WTC11 (cell line): ENCODE measurements around the gene PHACTR2. TPM values are rescaled to one million over a fixed set of nuclear protein-coding genes. Genes with fewer than 3 reads are reported as not detected.

ENCODE experiments used
- ATAC-seq: fragments of 200-7000 bp; cut with Tn5 transposase; 2 replicates; pipeline ENCODE4 v1.10.0; 2021; ENCODE audit warnings: mild to moderate bottlenecking, moderate library complexity
- CTCF ChIA-PET: fragments of 300-600 bp; sonication (Branson Sonifier 250); formaldehyde crosslinking; loops from one replicate; lab custom pipeline; 2021; ENCODE audit warnings: antibody characterized with exemption; lab: Charles Lee
- POLR2A ChIA-PET: fragments of 350-600 bp; sonication (Branson Sonifier 250); formaldehyde crosslinking; loops from one replicate; lab custom pipeline; 2021; ENCODE audit warnings: antibody characterized with exemption; lab: Charles Lee
- DNase-seq: peaks from one replicate; pipeline ENCODE4 v3.0.0; 2021; ENCODE audit warnings: low spot score
- H3K27ac Mint-ChIP-seq: 2 replicates; pipeline ENCODE4 v1.8.0; 2021; ENCODE audit warnings: mixed read lengths
- H3K27me3 Mint-ChIP-seq: 2 replicates; pipeline ENCODE4 v1.8.0; 2021; ENCODE audit warnings: low read depth, mild to moderate bottlenecking, moderate library complexity, mixed read lengths
- H3K36me3 Mint-ChIP-seq: 2 replicates; pipeline ENCODE4 v1.8.0; 2021; ENCODE audit warnings: mixed read lengths
- H3K4me1 Mint-ChIP-seq: 2 replicates; pipeline ENCODE4 v1.8.0; 2022; ENCODE audit warnings: mixed read lengths
- H3K4me3 Mint-ChIP-seq: 2 replicates; pipeline ENCODE4 v1.8.0; 2021; ENCODE audit warnings: mild to moderate bottlenecking, moderate library complexity, mixed read lengths
- H3K9me3 Mint-ChIP-seq: 2 replicates; pipeline ENCODE4 v1.8.0; 2021; ENCODE audit warnings: mixed read lengths
- E2F4 ChIP-seq: sonication (generic); formaldehyde crosslinking; IDR thresholded peaks from 2 replicates; pipeline ENCODE4 v1.8.1; 2022; ENCODE audit warnings: low read depth, mild to moderate bottlenecking, moderate library complexity, missing genetic modification reagents, borderline replicate concordance
- GABPB1 ChIP-seq: sonication (generic); formaldehyde crosslinking; IDR thresholded peaks from 2 replicates; pipeline ENCODE4 v1.8.1; 2023; ENCODE audit warnings: mild to moderate bottlenecking, missing genetic modification reagents
- MLX ChIP-seq: sonication (generic); formaldehyde crosslinking; IDR thresholded peaks from 2 replicates; pipeline ENCODE4 v1.8.1; 2023; ENCODE audit warnings: mild to moderate bottlenecking, missing genetic modification reagents, moderate library complexity
- NFE2L1 ChIP-seq: sonication (generic); formaldehyde crosslinking; IDR thresholded peaks from 2 replicates; pipeline ENCODE4 v1.8.1; 2023; ENCODE audit warnings: missing genetic modification reagents
- NR1H2 ChIP-seq: sonication (generic); formaldehyde crosslinking; IDR thresholded peaks from 2 replicates; pipeline ENCODE4 v1.9.0; 2021; ENCODE audit warnings: mild to moderate bottlenecking, moderate library complexity, missing genetic modification reagents
- NR3C1 ChIP-seq: sonication (generic); formaldehyde crosslinking; conservative IDR thresholded peaks from 2 replicates; pipeline ENCODE4 v1.8.1; 2023; ENCODE audit warnings: low read depth, mild to moderate bottlenecking, missing genetic modification reagents
- PRRX2 ChIP-seq: fragments of 250-450 bp; sonication (Bioruptor Pico); IDR thresholded peaks from 2 replicates; pipeline ENCODE4 v1.8.0; 2021; ENCODE audit warnings: mild to moderate bottlenecking
- SMAD3 ChIP-seq: sonication (generic); formaldehyde crosslinking; IDR thresholded peaks from 2 replicates; pipeline ENCODE4 v1.8.0; 2022; ENCODE audit warnings: missing genetic modification reagents, mild to moderate bottlenecking, borderline replicate concordance
- TEAD1 ChIP-seq: sonication (generic); formaldehyde crosslinking; IDR thresholded peaks from 2 replicates; pipeline ENCODE4 v1.8.0; 2022; ENCODE audit warnings: mild to moderate bottlenecking, missing genetic modification reagents
- ZBTB21 ChIP-seq: sonication (generic); formaldehyde crosslinking; IDR thresholded peaks from 2 replicates; pipeline ENCODE4 v1.8.1; 2023; ENCODE audit warnings: mild to moderate bottlenecking, missing genetic modification reagents, borderline replicate concordance
- ZNF121 ChIP-seq: sonication (generic); formaldehyde crosslinking; IDR thresholded peaks from 2 replicates; pipeline ENCODE4 v1.8.0; 2023; ENCODE audit warnings: missing genetic modification reagents
- ZNF232 ChIP-seq: sonication (generic); formaldehyde crosslinking; IDR thresholded peaks from 2 replicates; pipeline ENCODE4 v1.8.0; 2022; ENCODE audit warnings: mild to moderate bottlenecking, missing genetic modification reagents
- ZNF396 ChIP-seq: fragments of 250-450 bp; sonication (Bioruptor Pico); IDR thresholded peaks from 2 replicates; pipeline ENCODE4 v1.8.0; 2021; ENCODE audit warnings: mild to moderate bottlenecking, moderate library complexity, borderline replicate concordance
- ZNF416 ChIP-seq: fragments of 250-450 bp; sonication (Bioruptor Pico); IDR thresholded peaks from 2 replicates; pipeline ENCODE4 v1.9.0; 2021; ENCODE audit warnings: mild to moderate bottlenecking, inconsistent platforms
- total RNA-seq: library from RNA; stranded (reverse); gene quantifications from 3 replicates; pipeline ENCODE4 v1.2.3, GENCODE V29; 2021
- TF ChIP-seq, protein P1 (sequence below): fragments of 250-450 bp; sonication (Bioruptor Pico); IDR thresholded peaks from 2 replicates; pipeline ENCODE4 v1.9.0; 2021; ENCODE audit warnings: mild to moderate bottlenecking, borderline replicate concordance
- TF ChIP-seq, protein P2 (sequence below): fragments of 250-450 bp; sonication (Bioruptor Pico); IDR thresholded peaks from 2 replicates; pipeline ENCODE4 v1.9.0; 2021; ENCODE audit warnings: mild to moderate bottlenecking
- TF ChIP-seq, protein P3 (sequence below): sonication (generic); formaldehyde crosslinking; IDR thresholded peaks from 2 replicates; pipeline ENCODE4 v1.8.0; 2022; ENCODE audit warnings: mild to moderate bottlenecking, missing genetic modification reagents
- TF ChIP-seq, protein P4 (sequence below): sonication (generic); formaldehyde crosslinking; IDR thresholded peaks from 2 replicates; pipeline ENCODE4 v1.8.1; 2023; ENCODE audit warnings: mild to moderate bottlenecking, moderate library complexity, missing genetic modification reagents

PHACTR2 gene
- total RNA-seq, 1 experiment from 2014 or later = 90.5 TPM

GRCh38 chr6:143691900-143692636 lies 14.3 kb downstream of the PHACTR2 start:
- Mint-ChIP-seq H3K27me3 (no peaks in the 10 kb centered on the region), H3K36me3 (peaks cover 7% of the 10 kb centered on the region; the same call in 1 of the 2 replicates), H3K4me1 (peaks cover 95% of the 10 kb centered on the region), H3K27ac (peak overlapping the region; percentile 59), H3K4me3 (no peak overlapping the region), H3K9me3 (no peaks in the 10 kb centered on the region)
- TF ChIP-seq NR3C1 (no peak), SMAD3 (CRISPR knock-in tag) (no peak), MLX (CRISPR knock-in tag) (no peak), ZNF396 (CRISPR knock-in tag) (no peak), TEAD1 (CRISPR knock-in tag) (no peak), NR1H2 (no peak), ZNF121 (no peak), ZBTB21 (CRISPR knock-in tag) (no peak), GABPB1 (CRISPR knock-in tag) (no peak), E2F4 (no peak), NFE2L1 (CRISPR knock-in tag) (no peak), PRRX2 (CRISPR knock-in tag) (no peak), ZNF416 (no peak), ZNF232 (CRISPR knock-in tag) (no peak)
- TF ChIP-seq, protein P1, sequence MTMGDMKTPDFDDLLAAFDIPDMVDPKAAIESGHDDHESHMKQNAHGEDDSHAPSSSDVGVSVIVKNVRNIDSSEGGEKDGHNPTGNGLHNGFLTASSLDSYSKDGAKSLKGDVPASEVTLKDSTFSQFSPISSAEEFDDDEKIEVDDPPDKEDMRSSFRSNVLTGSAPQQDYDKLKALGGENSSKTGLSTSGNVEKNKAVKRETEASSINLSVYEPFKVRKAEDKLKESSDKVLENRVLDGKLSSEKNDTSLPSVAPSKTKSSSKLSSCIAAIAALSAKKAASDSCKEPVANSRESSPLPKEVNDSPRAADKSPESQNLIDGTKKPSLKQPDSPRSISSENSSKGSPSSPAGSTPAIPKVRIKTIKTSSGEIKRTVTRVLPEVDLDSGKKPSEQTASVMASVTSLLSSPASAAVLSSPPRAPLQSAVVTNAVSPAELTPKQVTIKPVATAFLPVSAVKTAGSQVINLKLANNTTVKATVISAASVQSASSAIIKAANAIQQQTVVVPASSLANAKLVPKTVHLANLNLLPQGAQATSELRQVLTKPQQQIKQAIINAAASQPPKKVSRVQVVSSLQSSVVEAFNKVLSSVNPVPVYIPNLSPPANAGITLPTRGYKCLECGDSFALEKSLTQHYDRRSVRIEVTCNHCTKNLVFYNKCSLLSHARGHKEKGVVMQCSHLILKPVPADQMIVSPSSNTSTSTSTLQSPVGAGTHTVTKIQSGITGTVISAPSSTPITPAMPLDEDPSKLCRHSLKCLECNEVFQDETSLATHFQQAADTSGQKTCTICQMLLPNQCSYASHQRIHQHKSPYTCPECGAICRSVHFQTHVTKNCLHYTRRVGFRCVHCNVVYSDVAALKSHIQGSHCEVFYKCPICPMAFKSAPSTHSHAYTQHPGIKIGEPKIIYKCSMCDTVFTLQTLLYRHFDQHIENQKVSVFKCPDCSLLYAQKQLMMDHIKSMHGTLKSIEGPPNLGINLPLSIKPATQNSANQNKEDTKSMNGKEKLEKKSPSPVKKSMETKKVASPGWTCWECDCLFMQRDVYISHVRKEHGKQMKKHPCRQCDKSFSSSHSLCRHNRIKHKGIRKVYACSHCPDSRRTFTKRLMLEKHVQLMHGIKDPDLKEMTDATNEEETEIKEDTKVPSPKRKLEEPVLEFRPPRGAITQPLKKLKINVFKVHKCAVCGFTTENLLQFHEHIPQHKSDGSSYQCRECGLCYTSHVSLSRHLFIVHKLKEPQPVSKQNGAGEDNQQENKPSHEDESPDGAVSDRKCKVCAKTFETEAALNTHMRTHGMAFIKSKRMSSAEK (CRISPR knock-in tag) = no peak
- TF ChIP-seq, protein P2, sequence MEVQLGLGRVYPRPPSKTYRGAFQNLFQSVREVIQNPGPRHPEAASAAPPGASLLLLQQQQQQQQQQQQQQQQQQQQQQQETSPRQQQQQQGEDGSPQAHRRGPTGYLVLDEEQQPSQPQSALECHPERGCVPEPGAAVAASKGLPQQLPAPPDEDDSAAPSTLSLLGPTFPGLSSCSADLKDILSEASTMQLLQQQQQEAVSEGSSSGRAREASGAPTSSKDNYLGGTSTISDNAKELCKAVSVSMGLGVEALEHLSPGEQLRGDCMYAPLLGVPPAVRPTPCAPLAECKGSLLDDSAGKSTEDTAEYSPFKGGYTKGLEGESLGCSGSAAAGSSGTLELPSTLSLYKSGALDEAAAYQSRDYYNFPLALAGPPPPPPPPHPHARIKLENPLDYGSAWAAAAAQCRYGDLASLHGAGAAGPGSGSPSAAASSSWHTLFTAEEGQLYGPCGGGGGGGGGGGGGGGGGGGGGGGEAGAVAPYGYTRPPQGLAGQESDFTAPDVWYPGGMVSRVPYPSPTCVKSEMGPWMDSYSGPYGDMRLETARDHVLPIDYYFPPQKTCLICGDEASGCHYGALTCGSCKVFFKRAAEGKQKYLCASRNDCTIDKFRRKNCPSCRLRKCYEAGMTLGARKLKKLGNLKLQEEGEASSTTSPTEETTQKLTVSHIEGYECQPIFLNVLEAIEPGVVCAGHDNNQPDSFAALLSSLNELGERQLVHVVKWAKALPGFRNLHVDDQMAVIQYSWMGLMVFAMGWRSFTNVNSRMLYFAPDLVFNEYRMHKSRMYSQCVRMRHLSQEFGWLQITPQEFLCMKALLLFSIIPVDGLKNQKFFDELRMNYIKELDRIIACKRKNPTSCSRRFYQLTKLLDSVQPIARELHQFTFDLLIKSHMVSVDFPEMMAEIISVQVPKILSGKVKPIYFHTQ = no peak
- TF ChIP-seq, protein P3, sequence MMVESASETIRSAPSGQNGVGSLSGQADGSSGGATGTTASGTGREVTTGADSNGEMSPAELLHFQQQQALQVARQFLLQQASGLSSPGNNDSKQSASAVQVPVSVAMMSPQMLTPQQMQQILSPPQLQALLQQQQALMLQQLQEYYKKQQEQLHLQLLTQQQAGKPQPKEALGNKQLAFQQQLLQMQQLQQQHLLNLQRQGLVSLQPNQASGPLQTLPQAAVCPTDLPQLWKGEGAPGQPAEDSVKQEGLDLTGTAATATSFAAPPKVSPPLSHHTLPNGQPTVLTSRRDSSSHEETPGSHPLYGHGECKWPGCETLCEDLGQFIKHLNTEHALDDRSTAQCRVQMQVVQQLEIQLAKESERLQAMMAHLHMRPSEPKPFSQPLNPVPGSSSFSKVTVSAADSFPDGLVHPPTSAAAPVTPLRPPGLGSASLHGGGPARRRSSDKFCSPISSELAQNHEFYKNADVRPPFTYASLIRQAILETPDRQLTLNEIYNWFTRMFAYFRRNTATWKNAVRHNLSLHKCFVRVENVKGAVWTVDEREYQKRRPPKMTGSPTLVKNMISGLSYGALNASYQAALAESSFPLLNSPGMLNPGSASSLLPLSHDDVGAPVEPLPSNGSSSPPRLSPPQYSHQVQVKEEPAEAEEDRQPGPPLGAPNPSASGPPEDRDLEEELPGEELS (CRISPR knock-in tag) = no peak
- TF ChIP-seq, protein P4, sequence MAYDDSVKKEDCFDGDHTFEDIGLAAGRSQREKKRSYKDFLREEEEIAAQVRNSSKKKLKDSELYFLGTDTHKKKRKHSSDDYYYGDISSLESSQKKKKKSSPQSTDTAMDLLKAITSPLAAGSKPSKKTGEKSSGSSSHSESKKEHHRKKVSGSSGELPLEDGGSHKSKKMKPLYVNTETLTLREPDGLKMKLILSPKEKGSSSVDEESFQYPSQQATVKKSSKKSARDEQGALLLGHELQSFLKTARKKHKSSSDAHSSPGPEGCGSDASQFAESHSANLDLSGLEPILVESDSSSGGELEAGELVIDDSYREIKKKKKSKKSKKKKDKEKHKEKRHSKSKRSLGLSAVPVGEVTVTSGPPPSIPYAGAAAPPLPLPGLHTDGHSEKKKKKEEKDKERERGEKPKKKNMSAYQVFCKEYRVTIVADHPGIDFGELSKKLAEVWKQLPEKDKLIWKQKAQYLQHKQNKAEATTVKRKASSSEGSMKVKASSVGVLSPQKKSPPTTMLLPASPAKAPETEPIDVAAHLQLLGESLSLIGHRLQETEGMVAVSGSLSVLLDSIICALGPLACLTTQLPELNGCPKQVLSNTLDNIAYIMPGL = no peak
- ChIA-PET POLR2A (no interaction called here), CTCF (no interaction called here)
- DNase-seq = no peak
- ATAC-seq = peak; percentile 31
